Stomach smooth muscle (tissue), 2 donors: ENCODE data around the gene WDR37.

ENCODE experiments used
- H3K27ac ChIP-seq: one replicate; pipeline ENCODE4 v1.7.0; 2013; ENCODE audit warnings: mild to moderate bottlenecking, low read length, inconsistent platforms
- H3K27me3 ChIP-seq, 2 donors: one replicate each; pipeline ENCODE4 v1.7.0; 2013; ENCODE audit warnings: low read length in 2 of 2; ENCODE audit not compliant: insufficient read depth in 2 of 2, control insufficient read depth in 1 of 2
- H3K36me3 ChIP-seq, 2 donors: one replicate each; pipeline ENCODE4 v1.7.0; 2013; ENCODE audit warnings: low read length in 2 of 2; ENCODE audit not compliant: control insufficient read depth in 2 of 2, insufficient read depth in 2 of 2
- H3K4me1 ChIP-seq: one replicate; pipeline ENCODE4 v1.7.0; 2013; ENCODE audit warnings: low read length; ENCODE audit not compliant: control insufficient read depth, insufficient read depth
- H3K4me3 ChIP-seq, 2 donors: one replicate each; pipeline ENCODE4 v1.7.0; 2013; ENCODE audit warnings: low read length in 2 of 2
- H3K9ac ChIP-seq, 2 donors: one replicate each; pipeline ENCODE4 v1.7.0; 2013; ENCODE audit warnings: low read length in 2 of 2, mild to moderate bottlenecking in 1 of 2
- H3K9me3 ChIP-seq, 2 donors: one replicate each; pipeline ENCODE4 v1.7.0; 2013; ENCODE audit warnings: low read length in 2 of 2; ENCODE audit not compliant: control insufficient read depth in 2 of 2
- donor health status: healthy.
- donor health status: Pancreatic carcinoma.

The WDR37 gene

GRCh38 chr10:1093696-1094095 is 37.5 kb downstream of the WDR37 start:
- H3K4me3 ChIP-seq = no peak overlapping the region
- no peak overlapping the region for H3K27ac ChIP-seq
- H3K9ac ChIP-seq = no peak overlapping the region
- no peaks in the 10 kb centered on the region for H3K9me3 ChIP-seq
- H3K4me1 ChIP-seq = no peaks in the 10 kb centered on the region
- no peaks in the 10 kb centered on the region for H3K27me3 ChIP-seq
- H3K36me3 ChIP-seq = peaks cover 42 to 55% of the 10 kb centered on the region in 2 donors

DNA sequence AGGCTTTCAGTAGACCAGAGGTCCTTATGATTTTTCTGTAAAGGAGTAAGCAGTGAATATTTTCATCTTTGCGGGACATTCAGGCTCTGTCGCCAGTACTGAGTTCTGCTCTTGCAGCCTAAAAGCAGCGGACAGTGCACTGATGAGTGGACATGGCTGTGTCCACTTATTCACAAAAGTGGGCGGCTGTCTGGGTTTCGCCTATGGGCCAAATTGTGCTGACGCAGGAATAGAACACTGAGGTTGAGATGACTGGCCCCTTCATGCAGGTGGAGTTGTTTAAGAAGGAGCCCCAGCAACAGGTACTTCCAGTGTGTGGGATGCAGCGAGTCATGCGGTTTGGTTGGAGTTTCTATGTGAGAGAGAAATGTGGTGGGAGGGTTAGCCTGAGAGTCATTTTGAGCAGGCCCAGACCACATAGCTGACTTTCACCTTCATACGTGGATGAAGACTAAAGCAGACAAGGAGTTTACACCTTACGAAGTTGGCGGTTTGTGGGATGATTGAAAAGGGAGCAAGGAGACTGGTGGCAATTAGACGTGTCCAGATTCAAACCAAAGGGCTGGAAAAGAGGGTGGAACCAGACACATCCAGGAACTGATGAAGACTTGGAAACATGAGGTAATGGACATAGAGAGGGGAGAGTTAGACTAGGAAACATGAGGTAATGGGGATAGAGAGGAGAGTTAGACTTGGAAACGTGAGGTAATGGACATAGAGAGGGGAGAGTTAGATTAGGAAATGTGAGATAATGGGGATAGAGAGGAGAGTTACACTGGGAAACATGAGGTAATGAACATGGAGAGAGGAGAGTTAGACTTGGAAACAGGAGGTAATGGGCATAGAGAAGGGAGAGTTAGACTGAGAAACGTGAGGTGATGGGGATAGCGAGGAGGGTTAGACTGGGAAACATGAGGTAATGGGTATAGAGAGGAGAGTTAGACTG is 38.2 kb downstream of the WDR37 start:
- H3K9ac ChIP-seq = no peak overlapping the region
- no peak overlapping the region for H3K4me3 ChIP-seq
- no peaks in the 10 kb centered on the region for H3K9me3 ChIP-seq
- peaks cover 41 to 52% of the 10 kb centered on the region in 2 donors for H3K36me3 ChIP-seq
- H3K27me3 ChIP-seq = no peaks in the 10 kb centered on the region
- H3K4me1 ChIP-seq = no peaks in the 10 kb centered on the region
- no peak overlapping the region for H3K27ac ChIP-seq

- H3K4me3 ChIP-seq = no peak overlapping the region
- no peaks in the 10 kb centered on the region for H3K27me3 ChIP-seq
- H3K9ac ChIP-seq = no peak overlapping the region
- H3K27ac ChIP-seq = no peak overlapping the region
- no peaks in the 10 kb centered on the region for H3K4me1 ChIP-seq
- no peaks in the 10 kb centered on the region for H3K9me3 ChIP-seq
- H3K36me3 ChIP-seq = peaks cover 35 to 47% of the 10 kb centered on the region in 2 donors
Measured at GRCh38 chr10:1095498-1095897, 39.3 kb downstream of the WDR37 start.

DNA sequence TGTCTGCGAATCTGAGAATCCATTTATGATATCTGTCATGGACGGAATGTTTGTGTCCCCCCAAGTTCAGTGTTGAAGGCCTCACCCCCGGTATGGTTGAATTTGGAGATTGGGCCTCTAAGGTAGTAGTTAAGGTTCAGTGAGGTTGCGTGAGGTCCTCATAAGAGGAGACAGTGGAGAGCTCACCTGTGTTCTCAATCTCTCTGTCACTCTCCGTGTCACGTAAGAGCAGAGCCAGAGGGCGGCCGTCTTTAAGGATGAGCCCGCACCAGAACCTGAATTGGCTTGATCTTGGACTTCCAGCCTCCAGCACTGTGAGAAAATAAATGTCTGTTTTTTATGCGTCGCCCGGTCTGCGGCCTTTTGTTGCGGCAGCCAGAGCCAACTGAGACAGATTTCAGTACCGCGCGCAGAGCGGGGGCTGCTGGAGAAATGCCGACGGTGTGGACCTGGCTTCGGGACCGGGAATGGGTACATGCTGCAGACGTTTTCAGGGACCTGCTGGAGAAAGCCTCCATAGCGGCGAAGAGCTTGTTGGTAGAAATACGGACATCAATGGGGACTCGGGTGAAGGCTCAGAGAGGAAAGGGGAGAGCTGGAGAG is 40.2 kb downstream of the WDR37 start:
- peaks cover 29 to 46% of the 10 kb centered on the region in 2 donors for H3K36me3 ChIP-seq
- no peak overlapping the region for H3K4me3 ChIP-seq
- H3K27me3 ChIP-seq = no peaks in the 10 kb centered on the region

DNA sequence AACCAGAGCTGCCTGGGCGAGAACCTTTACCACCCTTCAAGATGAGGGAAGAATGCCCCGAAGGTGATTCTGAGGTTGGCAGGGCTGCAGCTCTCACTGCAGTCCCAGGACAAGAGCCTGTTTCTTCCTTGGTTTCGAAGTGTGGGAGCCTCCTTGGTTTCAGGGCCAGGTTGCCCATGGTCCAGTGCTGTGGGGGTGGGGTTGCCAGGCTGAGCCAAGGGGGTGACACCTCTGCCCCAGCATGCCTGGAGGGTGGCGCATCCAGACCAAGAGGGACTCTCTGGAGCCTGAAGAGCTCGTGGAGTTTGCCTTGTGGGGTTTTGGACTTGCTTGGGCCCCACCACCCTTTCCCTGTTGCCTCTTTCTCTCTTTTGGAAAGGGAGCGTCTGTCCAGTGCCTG is 41.3 kb downstream of the WDR37 start:
- Histone ChIP-seq H3K9ac (no peak overlapping the region), H3K36me3 (peaks cover 31 to 50% of the 10 kb centered on the region in 2 donors), H3K27ac (no peak overlapping the region), H3K4me3 (no peak overlapping the region), H3K27me3 (no peaks in the 10 kb centered on the region), H3K9me3 (no peaks in the 10 kb centered on the region), H3K4me1 (no peaks in the 10 kb centered on the region)

More for the DNA sequence above, 40.2 kb downstream of the WDR37 start:
- H3K4me1 ChIP-seq = no peaks in the 10 kb centered on the region
- no peaks in the 10 kb centered on the region for H3K9me3 ChIP-seq
- H3K9ac ChIP-seq = no peak overlapping the region
- no peak overlapping the region for H3K27ac ChIP-seq

GRCh38 chr10:1100143-1100542 is 44.0 kb downstream of the WDR37 start:
- no peaks in the 10 kb centered on the region for H3K9me3 ChIP-seq
- H3K9ac ChIP-seq = no peak overlapping the region
- H3K4me1 ChIP-seq = no peaks in the 10 kb centered on the region
- no peaks in the 10 kb centered on the region for H3K27me3 ChIP-seq
- H3K4me3 ChIP-seq = no peak overlapping the region
- no peak overlapping the region for H3K27ac ChIP-seq
- peaks cover 26 to 55% of the 10 kb centered on the region in 2 donors for H3K36me3 ChIP-seq

DNA sequence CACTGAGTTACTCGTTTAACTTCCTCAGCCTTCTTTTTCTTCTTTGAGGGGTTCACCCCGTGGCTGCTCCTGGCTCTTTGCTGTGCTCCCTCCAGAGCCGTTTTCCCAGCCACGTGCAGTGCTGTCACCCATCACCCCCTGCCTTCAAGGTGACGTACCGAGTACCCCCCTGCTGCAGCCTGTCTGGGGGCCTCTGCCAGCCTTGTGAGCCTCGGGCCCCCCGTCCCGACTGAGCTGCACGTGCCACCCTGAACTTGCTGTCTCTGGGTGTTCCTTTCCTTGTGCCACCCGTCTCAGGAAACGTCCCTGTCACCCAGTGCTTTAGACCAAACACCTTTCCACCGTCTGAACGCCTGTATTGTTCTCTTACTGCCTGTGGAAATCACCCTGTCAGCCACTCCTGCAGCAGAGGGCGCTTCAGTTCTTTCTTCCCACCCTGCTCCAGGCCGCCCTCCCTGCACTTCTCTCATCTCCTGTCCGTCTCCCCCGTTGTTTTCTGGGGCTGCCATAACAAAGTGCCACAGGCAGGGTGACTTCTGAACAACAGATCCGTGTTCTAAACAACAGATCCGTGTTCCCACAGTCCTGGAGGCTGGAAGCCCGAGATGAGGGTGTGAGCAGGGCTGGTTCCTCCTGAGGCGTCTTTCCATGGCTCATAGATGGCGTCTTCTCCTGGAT is 44.6 kb downstream of the WDR37 start:
- H3K9me3 ChIP-seq = no peaks in the 10 kb centered on the region
- H3K4me3 ChIP-seq = no peak overlapping the region
- H3K4me1 ChIP-seq = no peaks in the 10 kb centered on the region
- H3K9ac ChIP-seq = no peak overlapping the region
- no peak overlapping the region for H3K27ac ChIP-seq
- no peaks in the 10 kb centered on the region for H3K27me3 ChIP-seq
- H3K36me3 ChIP-seq = peaks cover 30 to 54% of the 10 kb centered on the region in 2 donors

DNA sequence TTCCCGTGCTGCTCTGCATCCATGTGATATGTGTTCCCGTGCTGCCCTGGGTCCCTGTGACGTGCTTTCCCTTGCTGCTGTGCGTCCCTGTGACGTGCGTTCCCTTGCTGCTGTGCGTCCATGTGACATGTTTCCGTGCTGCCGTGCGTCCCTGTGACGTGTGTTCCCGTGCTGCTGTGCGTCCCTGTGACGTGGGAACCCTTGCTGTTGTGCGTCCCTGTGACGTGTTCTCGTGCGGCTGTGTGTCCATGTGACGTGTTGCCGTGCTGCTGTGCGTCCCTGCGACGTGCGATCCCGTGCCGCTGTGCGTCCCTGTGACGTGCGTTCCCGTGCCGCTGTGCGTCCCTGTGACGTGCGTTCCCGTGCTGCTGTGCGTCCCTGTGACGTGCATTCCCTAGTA is 45.8 kb downstream of the WDR37 start:
- Histone ChIP-seq H3K27ac (no peak overlapping the region), H3K9me3 (no peaks in the 10 kb centered on the region), H3K27me3 (no peaks in the 10 kb centered on the region), H3K4me1 (no peaks in the 10 kb centered on the region), H3K9ac (no peak overlapping the region), H3K4me3 (no peak overlapping the region), H3K36me3 (peaks cover 27 to 49% of the 10 kb centered on the region in 2 donors)

DNA sequence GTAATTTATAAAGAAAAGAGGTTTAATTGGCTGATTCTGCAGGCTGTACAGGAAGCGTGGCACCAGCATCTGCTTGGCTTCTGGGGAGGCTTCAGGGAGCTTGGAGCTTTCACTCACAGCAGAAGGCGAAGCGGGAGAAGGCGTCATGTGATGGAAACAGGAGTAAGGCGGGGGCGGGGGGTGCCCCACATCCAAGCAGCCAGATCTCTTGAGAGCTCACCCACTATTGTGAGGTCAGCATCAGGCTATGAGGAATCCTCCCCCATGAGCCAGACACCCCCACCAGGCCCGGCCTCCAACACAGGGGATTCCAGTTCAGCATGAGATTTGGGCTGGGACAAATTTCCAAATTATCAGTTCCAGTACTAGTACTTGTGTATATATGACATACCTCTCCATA is 46.2 kb downstream of the WDR37 start:
- no peak overlapping the region for H3K27ac ChIP-seq
- H3K9me3 ChIP-seq = no peaks in the 10 kb centered on the region
- H3K36me3 ChIP-seq = peaks cover 24 to 49% of the 10 kb centered on the region in 2 donors

GRCh38 chr10:1102831-1103230 is 46.6 kb downstream of the WDR37 start:
- peaks cover 26 to 52% of the 10 kb centered on the region in 2 donors for H3K36me3 ChIP-seq
- H3K27ac ChIP-seq = no peak overlapping the region
- H3K9ac ChIP-seq = no peak overlapping the region
- H3K4me3 ChIP-seq = no peak overlapping the region
- H3K4me1 ChIP-seq = no peaks in the 10 kb centered on the region
- H3K27me3 ChIP-seq = no peaks in the 10 kb centered on the region
- H3K9me3 ChIP-seq = no peaks in the 10 kb centered on the region

More for the DNA sequence above, 46.2 kb downstream of the WDR37 start:
- Histone ChIP-seq H3K27me3 (no peaks in the 10 kb centered on the region), H3K4me1 (no peaks in the 10 kb centered on the region), H3K9ac (no peak overlapping the region), H3K4me3 (no peak overlapping the region)
